Bone marrow (tissue), 2 donors: ENCODE measurements around the gene CCDC187.

Experiments used
- DNase-seq, 2 donors: peaks; one replicate each; lab custom pipeline; 2025; lab: John Stamatoyannopoulos, UW

The CCDC187 gene

GRCh38 chr9:136311051-136312008 lies 7.4 kb upstream of the CCDC187 start:
- DNase-seq = no peak

- DNase-seq = peak in 1 of 2 donors; percentile 15
Measured at GRCh38 chr9:136310273-136311030, 6.6 kb upstream of the CCDC187 start.

DNA sequence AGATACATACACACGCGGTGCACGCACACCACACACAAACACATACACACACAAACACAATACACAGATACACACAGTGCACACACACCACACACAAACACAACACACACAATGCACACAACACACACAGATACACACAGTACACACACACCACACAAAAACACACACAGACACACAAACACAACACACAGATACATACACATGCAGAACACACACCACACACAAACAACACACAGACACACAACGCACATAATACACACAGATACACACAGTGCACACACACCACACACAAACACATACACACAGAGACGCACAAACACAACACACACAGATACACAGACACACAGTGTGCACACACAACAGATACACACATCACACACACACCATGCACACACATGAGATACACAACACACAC lies 5.9 kb upstream of the CCDC187 start:
- DNase-seq = no peak

- no peak for DNase-seq
Measured at GRCh38 chr9:136309101-136309801, 5.4 kb upstream of the CCDC187 start.

DNA sequence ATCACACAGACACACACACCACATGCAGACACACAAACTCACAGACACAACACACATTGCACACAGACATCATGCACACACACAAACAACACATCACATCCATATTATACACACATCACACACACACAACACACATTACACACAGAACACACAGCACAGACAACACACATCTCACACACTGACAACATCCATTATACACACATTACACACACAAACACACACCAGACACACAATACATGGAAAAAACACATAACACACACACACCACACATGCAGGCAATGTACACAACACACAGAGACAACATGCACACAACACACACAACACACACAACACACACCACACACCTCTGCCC lies 4.8 kb upstream of the CCDC187 start:
- no peak for DNase-seq

DNA sequence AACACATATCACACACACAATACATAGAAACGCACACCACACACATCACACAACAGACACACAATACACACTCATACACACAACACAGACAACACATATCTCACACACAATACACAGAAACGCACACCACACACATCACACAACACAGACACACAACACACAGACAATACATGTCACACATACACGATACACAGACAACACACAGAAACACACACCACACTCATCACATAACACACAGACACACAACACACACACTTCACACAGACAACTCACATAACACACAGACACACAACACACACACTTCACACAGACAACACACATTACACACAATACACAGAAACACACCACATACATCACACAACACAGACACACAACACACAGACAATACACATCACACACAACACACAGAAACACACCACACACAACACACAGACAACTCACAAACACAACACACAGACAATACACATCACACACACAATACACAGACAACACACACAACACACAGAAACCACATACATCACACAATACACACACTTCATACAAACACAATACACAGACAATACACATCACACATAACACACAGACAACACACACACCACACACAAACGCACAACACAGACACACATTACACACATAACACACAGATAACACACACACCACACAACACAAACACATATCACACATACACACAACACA lies 4.3 kb upstream of the CCDC187 start:
- no peak for DNase-seq

GRCh38 chr9:136307215-136307750 lies 3.4 kb upstream of the CCDC187 start:
- DNase-seq = no peak

DNA sequence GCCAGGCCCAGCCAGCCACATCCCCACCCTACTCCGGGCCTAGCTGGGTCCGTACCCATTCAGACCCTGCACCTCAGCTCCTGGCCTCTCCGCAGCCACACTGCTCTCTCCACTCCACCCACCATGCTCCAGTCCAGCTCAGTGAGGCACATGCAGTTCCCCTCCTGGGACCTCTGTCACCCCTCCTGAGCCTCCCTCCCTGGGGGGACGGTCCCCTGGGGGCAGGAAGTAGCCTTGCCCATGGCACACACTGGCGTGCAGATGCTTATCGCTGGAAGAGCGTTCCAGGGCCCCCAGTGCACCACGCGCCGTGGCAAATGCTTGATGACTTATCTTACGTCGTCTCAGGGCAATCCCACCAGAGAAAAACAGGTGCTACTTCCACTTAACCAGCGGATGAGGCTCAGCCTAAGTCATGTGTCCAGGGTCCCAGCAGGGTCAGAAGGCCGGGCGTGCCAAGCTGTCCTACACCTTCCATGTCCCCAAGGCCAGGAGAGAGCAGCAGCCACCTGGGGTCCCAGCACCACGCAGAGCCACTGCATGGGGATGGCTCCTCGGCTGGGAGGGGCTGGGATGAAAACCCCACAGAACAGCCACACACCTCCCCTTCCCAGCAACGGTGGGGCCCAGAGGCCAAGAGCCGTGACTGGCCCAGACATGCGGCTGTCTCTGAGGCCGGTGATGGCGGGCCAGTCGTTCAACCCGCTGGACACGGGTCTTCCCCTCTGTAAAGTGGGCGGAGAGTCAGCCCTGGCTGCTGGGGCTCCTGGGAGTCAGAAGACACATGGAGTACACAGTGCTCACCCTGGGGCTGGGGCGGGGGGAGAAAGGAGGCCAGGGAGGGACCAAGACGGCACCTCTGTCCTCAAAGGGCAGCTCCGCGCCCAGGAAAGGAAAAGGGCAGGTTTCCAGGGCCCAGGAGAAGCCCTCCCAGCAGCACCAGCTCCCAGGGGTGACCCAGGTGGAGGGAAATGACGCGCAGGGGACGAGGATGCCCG lies 2.6 kb upstream of the CCDC187 start:
- DNase-seq = peak in 1 of 2 donors; percentile 64

GRCh38 chr9:136305804-136306203 lies 1.9 kb upstream of the CCDC187 start:
- DNase-seq = no peak

GRCh38 chr9:136304981-136305380 lies 1.1 kb upstream of the CCDC187 start:
- DNase-seq = no peak

- no peak for DNase-seq
Measured at GRCh38 chr9:136304456-136304855, 562 bp upstream of the CCDC187 start.

GRCh38 chr9:136303066-136303824 lies 649 bp downstream of the CCDC187 start:
- no peak for DNase-seq

DNA sequence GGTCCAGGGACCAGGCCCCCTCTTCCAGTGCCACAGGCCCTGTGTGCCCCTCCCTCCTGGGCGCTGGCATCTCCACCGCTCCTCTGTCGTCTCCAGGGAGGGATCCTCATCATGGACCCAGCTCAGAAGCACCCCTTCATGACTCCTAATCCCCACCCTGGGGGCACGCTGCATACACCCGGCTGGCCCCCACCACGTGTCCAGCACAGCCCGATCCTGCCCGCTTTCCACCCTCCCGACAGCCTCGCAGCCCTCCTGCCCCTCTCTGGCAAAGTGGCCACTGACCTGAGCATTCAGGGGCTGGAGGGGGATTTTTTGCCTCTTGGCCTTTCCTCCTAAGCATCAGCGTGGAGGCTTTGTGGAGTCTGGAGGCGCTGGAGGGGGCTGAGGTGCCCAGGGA lies 1.4 kb downstream of the CCDC187 start:
- no peak for DNase-seq

DNA sequence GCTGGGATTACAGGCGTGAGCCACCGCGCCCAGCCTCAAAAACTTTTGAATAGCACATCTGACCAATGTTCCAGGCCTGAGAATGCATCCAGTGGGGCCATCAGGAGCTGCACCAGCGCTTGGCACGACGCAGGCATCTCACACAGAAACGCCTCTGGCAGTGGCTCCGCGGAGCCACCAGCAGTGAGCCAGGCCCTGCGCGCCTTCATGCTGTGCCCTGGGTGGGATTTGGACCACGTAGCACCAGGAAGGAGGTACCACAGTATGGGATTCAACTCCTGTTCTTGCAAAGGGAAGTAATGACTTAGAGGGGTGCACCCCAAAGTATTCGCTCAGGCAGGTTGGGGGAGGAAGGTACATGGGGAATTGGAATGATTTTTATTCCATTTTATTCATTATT lies 3.0 kb downstream of the CCDC187 start:
- DNase-seq = no peak

DNA sequence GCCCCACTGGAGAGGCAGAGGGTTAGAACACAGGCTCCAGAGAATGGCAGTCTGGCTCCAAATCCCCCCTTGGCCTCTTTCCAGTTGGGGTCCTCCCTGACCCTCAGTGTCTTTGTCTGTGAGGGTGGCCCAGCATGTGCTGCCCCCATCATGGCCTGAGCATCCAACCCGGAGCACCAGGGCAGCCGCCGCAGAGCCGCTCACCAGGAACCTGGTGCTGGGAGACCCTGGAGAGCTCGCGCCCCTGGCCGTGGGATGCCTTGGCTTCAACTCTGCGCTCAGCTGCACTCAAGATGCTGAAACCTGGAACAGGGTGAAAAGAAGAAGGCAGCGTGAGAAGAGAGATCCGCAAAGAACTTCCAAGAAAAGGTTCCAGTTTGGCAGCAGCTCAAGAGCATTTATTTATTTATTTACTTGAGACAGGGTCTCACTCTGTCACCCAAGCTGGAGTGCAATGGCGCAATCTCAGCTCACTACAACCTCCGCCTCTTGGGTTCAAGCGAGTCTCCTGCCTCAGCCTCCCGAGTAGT lies 3.8 kb downstream of the CCDC187 start:
- no peak for DNase-seq

DNA sequence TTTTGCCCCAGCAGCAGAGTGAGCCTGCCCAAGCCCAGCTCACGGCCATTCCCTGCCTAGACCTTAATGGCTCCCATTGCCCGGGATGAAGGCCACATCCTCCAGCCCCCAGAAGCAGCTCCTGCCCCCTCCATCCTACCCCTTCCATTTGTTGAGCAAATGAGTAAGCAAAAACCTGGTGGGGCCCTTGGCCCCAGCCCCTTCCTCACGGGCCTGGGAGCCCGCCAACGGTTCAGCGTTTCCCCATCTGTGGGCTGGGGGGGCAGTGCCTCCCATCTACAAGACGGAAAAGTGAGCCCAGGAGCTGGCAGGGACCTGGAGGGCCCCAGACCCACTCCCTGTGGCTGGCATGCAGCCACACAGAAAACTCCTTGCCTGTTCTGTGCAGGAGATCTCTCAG lies 4.4 kb downstream of the CCDC187 start:
- DNase-seq = no peak

- no peak for DNase-seq
Measured at GRCh38 chr9:136299116-136299515, 4.8 kb downstream of the CCDC187 start.

DNA sequence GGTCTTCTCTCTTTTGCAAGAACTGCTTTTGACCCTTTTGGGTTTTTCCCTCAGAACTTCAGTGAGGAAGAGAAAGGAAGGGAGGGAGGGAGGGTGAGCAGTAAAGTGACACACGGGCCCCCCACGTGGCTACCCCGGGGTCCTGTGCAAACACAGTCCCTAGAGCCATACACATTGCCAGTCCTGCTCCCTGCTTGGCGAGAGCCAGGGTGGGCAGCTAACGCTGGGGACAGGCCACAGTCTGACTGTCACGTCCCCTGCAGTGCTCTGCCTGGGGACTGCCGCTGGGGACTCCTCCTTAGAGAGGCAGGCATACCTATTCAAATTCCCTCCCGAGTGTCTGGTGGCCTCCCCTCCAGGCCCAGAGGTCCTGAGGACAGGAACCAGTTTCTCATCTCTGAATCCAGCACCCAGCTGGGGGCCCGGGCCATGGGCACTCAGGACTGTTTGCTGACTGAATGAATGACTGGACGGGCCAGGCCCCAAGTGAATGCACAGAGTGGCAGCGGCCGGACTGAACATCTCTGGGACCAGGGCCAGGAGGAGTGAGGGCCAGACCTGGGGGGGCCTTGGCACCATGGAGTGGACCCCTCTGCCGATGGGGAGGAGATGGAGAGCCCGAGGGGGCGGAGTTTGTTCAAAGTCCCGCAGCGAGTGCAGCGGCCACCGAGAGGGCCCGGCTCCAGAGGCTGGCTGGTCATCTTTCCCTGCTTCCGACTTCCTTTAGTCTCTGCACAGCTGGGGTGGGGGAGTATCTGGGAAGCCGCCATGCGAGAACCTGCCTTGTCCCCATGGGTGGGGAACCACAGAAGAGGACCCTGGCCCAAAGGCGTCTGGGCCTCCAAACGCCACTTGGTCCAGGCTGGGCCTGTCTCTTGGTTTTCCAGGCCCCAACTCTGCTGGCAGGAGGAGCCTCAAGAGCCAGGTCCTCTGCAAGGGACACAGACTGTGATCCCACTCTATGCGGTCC lies 5.8 kb downstream of the CCDC187 start:
- no peak for DNase-seq
